ENCODE data around the gene MED13L. TPM values are rescaled to one million over a fixed set of nuclear protein-coding genes. Genes with fewer than 3 reads are reported as not detected.

The MED13L gene
- total RNA-seq, 1 donor from 2014 or later: 117 TPM

DNA sequence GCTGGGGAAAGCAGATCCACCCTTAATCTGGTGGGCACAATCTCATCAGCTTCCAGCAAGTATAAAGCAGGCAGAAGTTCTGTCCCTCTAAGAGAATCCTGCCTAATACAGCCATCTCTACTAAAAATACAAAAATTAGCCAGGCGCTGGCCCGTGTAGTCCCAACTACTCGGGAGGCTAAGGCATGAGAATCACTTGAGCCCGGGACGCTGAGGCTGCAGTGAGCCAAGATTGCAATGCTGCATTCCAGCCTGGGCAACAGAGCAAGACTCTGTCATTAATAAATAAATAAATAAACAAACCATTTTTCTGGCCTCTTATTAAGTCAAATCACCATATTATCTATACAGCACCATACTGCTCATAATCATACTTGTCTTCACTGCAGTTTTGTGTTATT lies 111.2 kb downstream of the MED13L start:
- Histone ChIP-seq H3K9me3 (no peaks in the 10 kb centered on the region), H3K36me3 (no peaks in the 10 kb centered on the region), H3K27ac (peak overlapping the region; percentile 8 to 48), H3K4me1 (peaks cover 5 to 31% of the 10 kb centered on the region in 2 donors), H3K4me3 (no peak overlapping the region), H3K27me3 (no peaks in the 10 kb centered on the region)
- TF ChIP-seq, protein P1, sequence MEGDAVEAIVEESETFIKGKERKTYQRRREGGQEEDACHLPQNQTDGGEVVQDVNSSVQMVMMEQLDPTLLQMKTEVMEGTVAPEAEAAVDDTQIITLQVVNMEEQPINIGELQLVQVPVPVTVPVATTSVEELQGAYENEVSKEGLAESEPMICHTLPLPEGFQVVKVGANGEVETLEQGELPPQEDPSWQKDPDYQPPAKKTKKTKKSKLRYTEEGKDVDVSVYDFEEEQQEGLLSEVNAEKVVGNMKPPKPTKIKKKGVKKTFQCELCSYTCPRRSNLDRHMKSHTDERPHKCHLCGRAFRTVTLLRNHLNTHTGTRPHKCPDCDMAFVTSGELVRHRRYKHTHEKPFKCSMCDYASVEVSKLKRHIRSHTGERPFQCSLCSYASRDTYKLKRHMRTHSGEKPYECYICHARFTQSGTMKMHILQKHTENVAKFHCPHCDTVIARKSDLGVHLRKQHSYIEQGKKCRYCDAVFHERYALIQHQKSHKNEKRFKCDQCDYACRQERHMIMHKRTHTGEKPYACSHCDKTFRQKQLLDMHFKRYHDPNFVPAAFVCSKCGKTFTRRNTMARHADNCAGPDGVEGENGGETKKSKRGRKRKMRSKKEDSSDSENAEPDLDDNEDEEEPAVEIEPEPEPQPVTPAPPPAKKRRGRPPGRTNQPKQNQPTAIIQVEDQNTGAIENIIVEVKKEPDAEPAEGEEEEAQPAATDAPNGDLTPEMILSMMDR (IDR thresholded peaks at IDR 0.05): no peak
- intact Hi-C loops (cut with DNase I): no loop called here
- DNase-seq (ENCODE audit: low spot score in 2 of 2): no peak

DNA sequence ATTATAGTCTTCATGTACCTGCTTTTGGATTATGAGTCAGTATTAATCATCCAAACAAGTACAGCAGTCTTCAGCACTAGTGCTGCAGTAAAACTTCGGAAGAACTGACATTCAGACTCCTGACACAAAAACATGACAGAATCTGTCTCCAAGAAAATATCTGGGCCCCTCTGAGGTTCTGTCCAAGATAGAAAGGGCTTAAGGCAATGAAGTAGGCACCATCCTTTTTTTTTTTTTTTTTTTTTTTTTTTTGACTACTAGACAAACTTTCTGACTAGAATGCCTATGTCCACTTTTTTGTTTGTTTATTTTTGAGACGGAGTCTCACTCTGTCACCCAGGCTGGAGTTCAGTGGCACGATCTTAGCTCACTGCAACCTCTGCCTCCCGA lies 112.5 kb downstream of the MED13L start:
- intact Hi-C loops (cut with DNase I): no loop called here
- Histone ChIP-seq H3K36me3 (no peaks in the 10 kb centered on the region), H3K27me3 (no peaks in the 10 kb centered on the region), H3K27ac (no peak overlapping the region), H3K4me3 (no peak overlapping the region), H3K4me1 (peaks cover 5 to 37% of the 10 kb centered on the region in 2 donors), H3K9me3 (no peaks in the 10 kb centered on the region)
- DNase-seq (ENCODE audit: low spot score in 2 of 2): no peak
- TF ChIP-seq, protein P1 (IDR thresholded peaks at IDR 0.05): no peak

DNA sequence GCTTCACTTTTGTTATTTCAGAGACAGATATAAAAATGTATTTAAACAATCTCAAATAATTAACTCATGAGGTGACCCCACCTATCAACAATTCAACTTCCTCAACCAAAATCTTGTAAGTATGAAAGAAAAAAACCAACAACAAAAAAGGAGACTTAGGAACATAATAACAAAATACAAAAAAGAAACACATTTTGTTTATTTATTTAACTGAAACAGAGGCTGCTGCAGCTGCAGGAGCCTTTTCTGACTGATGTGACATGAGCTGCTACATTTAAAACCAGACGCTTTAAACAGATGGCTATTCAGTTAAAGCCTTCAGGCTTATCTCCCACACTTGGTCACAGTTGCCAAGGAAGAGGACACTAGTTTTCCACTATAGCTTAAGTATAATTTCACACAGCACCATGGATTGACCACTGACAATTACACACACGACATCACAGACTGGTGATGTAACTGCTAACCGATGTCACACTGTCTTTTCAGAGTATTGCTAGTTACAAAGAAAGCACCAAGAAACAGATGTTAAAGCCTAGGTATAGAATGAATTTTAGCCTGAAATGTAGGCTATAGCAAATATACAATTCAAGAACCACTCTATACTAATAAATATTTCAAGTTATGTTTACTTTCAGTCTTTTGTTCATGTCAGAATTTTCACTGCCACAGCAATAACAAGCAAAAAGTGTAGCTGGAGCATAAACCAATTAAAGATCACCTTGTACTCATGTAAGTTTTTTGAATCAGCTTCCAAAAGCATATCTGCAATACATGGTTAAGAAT lies 113.0 kb downstream of the MED13L start:
- H3K4me3 ChIP-seq: no peak overlapping the region
- intact Hi-C loops (cut with DNase I): no loop called here
- no peak for DNase-seq (ENCODE audit: low spot score in 2 of 2)
- no peaks in the 10 kb centered on the region for H3K9me3 ChIP-seq
- H3K27ac ChIP-seq: no peak overlapping the region
- TF ChIP-seq, protein P1 (IDR thresholded peaks at IDR 0.05): no peak
- no peaks in the 10 kb centered on the region for H3K36me3 ChIP-seq
- H3K4me1 ChIP-seq: peaks cover 5 to 37% of the 10 kb centered on the region in 2 donors
- H3K27me3 ChIP-seq: no peaks in the 10 kb centered on the region

DNA sequence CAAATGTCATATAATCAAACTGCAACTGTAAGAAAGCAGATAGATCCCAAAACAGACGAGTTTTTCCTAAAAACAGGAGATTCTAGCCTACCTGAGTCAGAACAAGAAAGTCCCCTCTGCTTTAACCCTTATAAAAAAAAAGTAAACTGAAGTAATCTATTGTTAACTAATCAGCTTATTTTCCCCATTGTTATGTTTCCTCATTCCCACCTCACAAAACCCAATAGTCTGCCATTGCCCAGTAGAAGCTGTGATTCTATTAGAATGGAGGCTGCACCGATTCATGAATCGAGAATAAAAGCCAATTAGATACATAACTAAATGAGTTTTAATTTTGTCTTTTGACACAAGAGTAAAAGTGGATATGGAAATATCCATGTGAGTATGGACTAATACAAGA lies 115.4 kb downstream of the MED13L start:
- peaks cover 5 to 38% of the 10 kb centered on the region in 2 donors for H3K4me1 ChIP-seq
- intact Hi-C loops (cut with DNase I): no loop called here
- no peaks in the 10 kb centered on the region for H3K36me3 ChIP-seq
- DNase-seq (ENCODE audit: low spot score in 2 of 2): no peak
- H3K27me3 ChIP-seq: no peaks in the 10 kb centered on the region
- H3K9me3 ChIP-seq: no peaks in the 10 kb centered on the region
- no peak overlapping the region for H3K4me3 ChIP-seq
- TF ChIP-seq, protein P1 (IDR thresholded peaks at IDR 0.05): no peak
- H3K27ac ChIP-seq: no peak overlapping the region

DNA sequence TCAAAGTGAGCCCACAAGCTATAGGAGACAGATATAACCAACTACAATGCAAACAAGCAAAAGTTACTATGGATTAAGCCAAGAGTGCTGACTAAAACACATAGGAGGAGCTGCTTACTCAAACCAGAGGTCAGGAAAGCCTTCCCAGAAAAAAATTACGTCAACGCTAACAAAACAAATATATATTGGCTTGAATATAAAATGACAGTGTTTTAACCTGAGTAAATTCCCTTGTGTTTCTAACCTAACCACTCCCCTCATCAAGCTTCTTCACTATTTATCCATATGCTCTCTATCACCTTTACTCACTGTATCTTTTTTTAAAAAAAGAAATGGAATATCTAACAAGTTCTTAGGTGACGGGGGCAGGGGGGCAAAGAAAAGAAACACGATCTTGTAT lies 115.9 kb downstream of the MED13L start:
- Histone ChIP-seq H3K4me3 (no peak overlapping the region), H3K9me3 (no peaks in the 10 kb centered on the region), H3K27me3 (no peaks in the 10 kb centered on the region), H3K27ac (no peak overlapping the region), H3K4me1 (peaks cover 5 to 38% of the 10 kb centered on the region in 2 donors), H3K36me3 (no peaks in the 10 kb centered on the region)
- DNase-seq (ENCODE audit: low spot score in 2 of 2): no peak
- intact Hi-C loops (cut with DNase I): no loop called here
- TF ChIP-seq, protein P1 (IDR thresholded peaks at IDR 0.05): no peak

Measured in ascending aorta (tissue), 2 donors.